Thyroid gland (tissue), 4 donors: ENCODE results near the gene CISD3. TPM values are rescaled to one million over a fixed set of nuclear protein-coding genes. Genes with fewer than 3 reads are reported as not detected.

Experiments
- DNase-seq, 2 donors: peaks; one replicate each; pipeline ENCODE4 v3.0.0-alpha.2; 2019
- H3K27ac ChIP-seq, 3 donors: fragments of 200-600 bp; sonication (generic); 1 replicate in 2 of 3; 2 replicates in 1 of 3; pipeline ENCODE4 v1.5.1; 2016 to 2019; ENCODE audit warnings: mild to moderate bottlenecking in 1 of 3, moderate library complexity in 1 of 3
- H3K27me3 ChIP-seq: fragments of 200-600 bp; sonication (generic); one replicate; pipeline ENCODE4 v1.5.1; 2019
- H3K36me3 ChIP-seq, 2 donors: fragments of 200-600 bp; sonication (generic); one replicate each; pipeline ENCODE4 v1.5.1; 2016 to 2019
- H3K4me1 ChIP-seq, 2 donors: fragments of 200-600 bp; sonication (generic); one replicate each; pipeline ENCODE4 v1.5.1; 2017 to 2019
- H3K4me3 ChIP-seq, 3 donors: fragments of 200-600 bp; sonication (generic); replicated peaks in 1 of 3; 1 replicate in 2 of 3; 2 replicates in 1 of 3; pipeline ENCODE4 v1.5.1; 2016; ENCODE audit warnings: mild to moderate bottlenecking in 1 of 3
- H3K9me3 ChIP-seq: fragments of 200-600 bp; sonication (generic); one replicate; pipeline ENCODE4 v1.5.1; 2017
- CTCF ChIP-seq, 6 experiments: fragments of 200-600 bp in 3 of 6; fragments of 450-650 bp in 3 of 6; sonication (generic) in 3 of 6; IDR thresholded peaks; one replicate each; pipeline ENCODE4 v1.5.1; 2016 to 2019; ENCODE audit warnings: antibody characterized with exemption in 6 of 6, mild to moderate bottlenecking in 2 of 6, inconsistent platforms in 1 of 6, moderate library complexity in 1 of 6
- POLR2A ChIP-seq, 2 donors: fragments of 450-650 bp; IDR thresholded peaks; one replicate each; pipeline ENCODE4 v1.6.1; 2017; ENCODE audit warnings: antibody characterized with exemption in 2 of 2, mild to moderate bottlenecking in 2 of 2, moderate library complexity in 1 of 2
- WGBS, 2 donors: methylation state at CpG; one replicate each; pipeline ENCODE4 v1.1.5; 2017; 5-methylcytosine and 5-hydroxymethylcytosine counted together
- intact Hi-C: fragments of 100-400 bp; cut with DNase I; formaldehyde crosslinking; loops from one replicate; pipeline ENCODE4 v1.15.1; 2023
- total RNA-seq, 4 donors: library from RNA; depleted of rRNA; stranded (reverse); fragments of >200 nt; gene quantifications; one replicate each; pipeline ENCODE4 v1.2.3, GENCODE V29; 2016

Gene CISD3
- total RNA-seq, 4 donors from 2014 or later = 12.4 to 29.0 (median 18.2) TPM

GRCh38 chr17:38731526-38732294 lies 1.6 kb downstream of the CISD3 start:
- intact Hi-C loops = loop anchor here (10.0 kb wide), 1 partner anchor 127 kb away; the partner anchor contains the start of gene SRCIN1

GRCh38 chr17:38732376-38733281 lies 2.5 kb downstream of the CISD3 start:
- no peaks in the 10 kb centered on the region for H3K9me3 ChIP-seq
- H3K36me3 ChIP-seq = peaks cover 0 to 11% of the 10 kb centered on the region in 2 donors
- no peaks in the 10 kb centered on the region for H3K27me3 ChIP-seq
- intact Hi-C loops = loop anchor here (10.0 kb wide), 1 partner anchor 128 kb away; the partner anchor contains the start of gene SRCIN1
- H3K4me3 ChIP-seq = no peak overlapping the region
- peaks cover 35 to 43% of the 10 kb centered on the region in 2 donors for H3K4me1 ChIP-seq
- DNase-seq = peak; percentile 93
- TF ChIP-seq POLR2A (IDR thresholded peaks at IDR 0.05) (peak in 1 of 2 donors; percentile 33), CTCF (IDR thresholded peaks at IDR 0.05) (no peak)
- WGBS, 2 donors = 57 to 59% methylated on average over 5 to 7 of the region's 7 CpGs
- peak overlapping the region; percentile 75 to 92 (median 84) for H3K27ac ChIP-seq

More at GRCh38 chr17:38731526-38732294, 1.6 kb downstream of the CISD3 start:
- Histone ChIP-seq H3K4me1 (peaks cover 35 to 43% of the 10 kb centered on the region in 2 donors), H3K36me3 (peaks cover 0 to 8% of the 10 kb centered on the region in 2 donors), H3K27me3 (no peaks in the 10 kb centered on the region), H3K4me3 (no peak overlapping the region), H3K9me3 (no peaks in the 10 kb centered on the region), H3K27ac (peak overlapping the region; percentile 62 to 92 (median 84))
- TF ChIP-seq CTCF (IDR thresholded peaks at IDR 0.05) = no peak
- TF ChIP-seq POLR2A (IDR thresholded peaks at IDR 0.05) = no peak
- 69 to 86% methylated on average over 7 to 8 of the region's 8 CpGs for WGBS, 2 donors
- peak in 1 of 2 donors; percentile 19 for DNase-seq

- peaks cover 35 to 43% of the 10 kb centered on the region in 2 donors for H3K4me1 ChIP-seq
- WGBS, 2 donors = 71 to 76% methylated on average over 9 of the region's 9 CpGs
Measured at GRCh38 chr17:38733282-38733981, 3.3 kb downstream of the CISD3 start.

More at GRCh38 chr17:38733282-38733981, 3.3 kb downstream of the CISD3 start:
- peaks cover 6 to 14% of the 10 kb centered on the region in 2 donors for H3K36me3 ChIP-seq
- TF ChIP-seq POLR2A (IDR thresholded peaks at IDR 0.05) (no peak), CTCF (IDR thresholded peaks at IDR 0.05) (no peak)
- DNase-seq = no peak
- H3K9me3 ChIP-seq = no peaks in the 10 kb centered on the region
- H3K27me3 ChIP-seq = no peaks in the 10 kb centered on the region
- H3K4me3 ChIP-seq = no peak overlapping the region
- intact Hi-C loops = loop anchor here (10.0 kb wide), 1 partner anchor 129 kb away; the partner anchor contains the start of gene SRCIN1
- peak overlapping the region; percentile 61 to 92 (median 75) for H3K27ac ChIP-seq
